ENCODE results near the gene FABP1.

- TF ChIP-seq POLR2A (IDR thresholded peaks at IDR 0.05), result no peak
- no peak for TF ChIP-seq CTCF (IDR thresholded peaks at IDR 0.05)
Observed at GRCh38 chr2:88097891-88098557, 29.8 kb downstream of the FABP1 start.
